Neural progenitor cell (in vitro differentiated cells): Measurements from ENCODE around the gene APOL3. TPM values are rescaled to one million over a fixed set of nuclear protein-coding genes. Genes with fewer than 3 reads are reported as not detected.
"Not testable (repeated sequence)": the region's sequence is repeated elsewhere in the genome, so short reads cannot be mapped to it uniquely, and the experiment has no call there.

ENCODE experiments used
- DNase-seq: peaks from one replicate; pipeline ENCODE4 v3.0.0-alpha.2; 2016; ENCODE audit warnings: low spot score
- H2AFZ ChIP-seq: fragments of 200-600 bp; sonication (generic); replicated peaks from 2 replicates; pipeline ENCODE4 v1.6.1; 2016; ENCODE audit warnings: antibody characterized with exemption
- H3F3A ChIP-seq: fragments of 200-600 bp; sonication (generic); 2 replicates; pipeline ENCODE4 v1.6.1; 2016; ENCODE audit warnings: antibody characterized with exemption, low read depth
- H3K27ac ChIP-seq: fragments of 200-600 bp; sonication (generic); 2 replicates; pipeline ENCODE4 v1.5.1; 2016; ENCODE audit warnings: mild to moderate bottlenecking
- H3K27me3 ChIP-seq: fragments of 200-600 bp; sonication (generic); 2 replicates; pipeline ENCODE4 v1.6.1; 2016; ENCODE audit warnings: mild to moderate bottlenecking, moderate library complexity
- H3K36me3 ChIP-seq: fragments of 200-600 bp; sonication (generic); 2 replicates; pipeline ENCODE4 v1.5.1; 2016
- H3K4me1 ChIP-seq: fragments of 200-600 bp; sonication (generic); 2 replicates; pipeline ENCODE4 v1.6.1; 2016; ENCODE audit warnings: mixed run types
- H3K4me2 ChIP-seq: fragments of 200-600 bp; sonication (generic); 2 replicates; pipeline ENCODE4 v1.6.1; 2016
- H3K4me3 ChIP-seq: fragments of 200-600 bp; sonication (generic); 2 replicates; pipeline ENCODE4 v1.5.1; 2016
- H3K79me2 ChIP-seq: fragments of 200-600 bp; sonication (generic); 2 replicates; pipeline ENCODE4 v1.6.1; 2016; ENCODE audit warnings: low read depth
- H3K9ac ChIP-seq: fragments of 200-600 bp; sonication (generic); 2 replicates; pipeline ENCODE4 v1.6.1; 2016
- H3K9me3 ChIP-seq: fragments of 200-600 bp; sonication (generic); 2 replicates; pipeline ENCODE4 v1.5.1; 2016; ENCODE audit warnings: low read depth
- H4K20me1 ChIP-seq: fragments of 200-600 bp; sonication (generic); 2 replicates; pipeline ENCODE4 v1.6.1; 2016; ENCODE audit warnings: low read depth
- H3K27ac Mint-ChIP-seq: 3 replicates; pipeline ENCODE4 v1.8.0; 2021; ENCODE audit warnings: mixed read lengths
- H3K27me3 Mint-ChIP-seq: 2 replicates; pipeline ENCODE4 v1.8.0; 2022; ENCODE audit warnings: low read depth, mild to moderate bottlenecking, inconsistent platforms, moderate library complexity, mixed read lengths; ENCODE audit not compliant: insufficient read depth
- H3K36me3 Mint-ChIP-seq: 3 replicates; pipeline ENCODE4 v1.8.0; 2021; ENCODE audit warnings: mixed read lengths
- H3K4me1 Mint-ChIP-seq: 3 replicates; pipeline ENCODE4 v1.8.0; 2021; ENCODE audit warnings: mixed read lengths
- H3K4me3 Mint-ChIP-seq: 3 replicates; pipeline ENCODE4 v1.8.0; 2021; ENCODE audit warnings: mild to moderate bottlenecking, moderate library complexity, mixed read lengths
- H3K9me3 Mint-ChIP-seq: 3 replicates; pipeline ENCODE4 v1.8.0; 2020; ENCODE audit warnings: mixed read lengths
- EZH2 ChIP-seq: fragments of 200-600 bp; sonication (generic); IDR thresholded peaks from 2 replicates; pipeline ENCODE4 v1.6.1; 2017; ENCODE audit warnings: antibody characterized with exemption, mild to moderate bottlenecking, moderate library complexity
- EZH2phosphoT487 ChIP-seq: fragments of 200-600 bp; sonication (generic); IDR thresholded peaks from 2 replicates; pipeline ENCODE4 v1.6.1; 2017; ENCODE audit warnings: antibody characterized with exemption
- total RNA-seq: library from RNA; depleted of rRNA; stranded (reverse); fragments of >200 nt; gene quantifications from 2 replicates; pipeline ENCODE4 v1.2.3, GENCODE V29; 2015; ENCODE audit warnings: low replicate concordance
- TF ChIP-seq, protein P1 (sequence below): fragments of 200-600 bp; sonication (generic); IDR thresholded peaks from 2 replicates; pipeline ENCODE4 v1.5.1; 2017; ENCODE audit warnings: antibody characterized with exemption, mild to moderate bottlenecking

APOL3 gene
- not detected in 2 replicates for total RNA-seq

GRCh38 chr22:36160499-36160942 is at the start of gene APOL3:
Gene APOL3, minus strand, starts transcription at chr22:36160755. Its CDS starts 11,700 bp downstream, at chr22:36149055.
- peaks cover 41% of the 10 kb centered on the region for H3K4me1 Mint-ChIP-seq
- Histone ChIP-seq H3K36me3 (no peaks in the 10 kb centered on the region), H3K79me2 (no peaks in the 10 kb centered on the region), H2AFZ (no peak within 1 kb of the TSS), H3K4me2 (no peak within 1 kb of the TSS), H3K9ac (no peak within 1 kb of the TSS), H3K4me3 (no peak within 1 kb of the TSS), H3K27me3 (no peaks in the 10 kb centered on the region), H3K27ac (no peak within 1 kb of the TSS), H3K4me1 (peaks cover 5% of the 10 kb centered on the region), H4K20me1 (no peaks in the 10 kb centered on the region), H3K9me3 (no peaks in the 10 kb centered on the region), H3F3A (no peaks in the 10 kb centered on the region)
- no peaks in the 10 kb centered on the region for H3K36me3 Mint-ChIP-seq
- no peak for DNase-seq
- TF ChIP-seq EZH2 (no peak), EZH2phosphoT487 (no peak)
- TF ChIP-seq, protein P1, sequence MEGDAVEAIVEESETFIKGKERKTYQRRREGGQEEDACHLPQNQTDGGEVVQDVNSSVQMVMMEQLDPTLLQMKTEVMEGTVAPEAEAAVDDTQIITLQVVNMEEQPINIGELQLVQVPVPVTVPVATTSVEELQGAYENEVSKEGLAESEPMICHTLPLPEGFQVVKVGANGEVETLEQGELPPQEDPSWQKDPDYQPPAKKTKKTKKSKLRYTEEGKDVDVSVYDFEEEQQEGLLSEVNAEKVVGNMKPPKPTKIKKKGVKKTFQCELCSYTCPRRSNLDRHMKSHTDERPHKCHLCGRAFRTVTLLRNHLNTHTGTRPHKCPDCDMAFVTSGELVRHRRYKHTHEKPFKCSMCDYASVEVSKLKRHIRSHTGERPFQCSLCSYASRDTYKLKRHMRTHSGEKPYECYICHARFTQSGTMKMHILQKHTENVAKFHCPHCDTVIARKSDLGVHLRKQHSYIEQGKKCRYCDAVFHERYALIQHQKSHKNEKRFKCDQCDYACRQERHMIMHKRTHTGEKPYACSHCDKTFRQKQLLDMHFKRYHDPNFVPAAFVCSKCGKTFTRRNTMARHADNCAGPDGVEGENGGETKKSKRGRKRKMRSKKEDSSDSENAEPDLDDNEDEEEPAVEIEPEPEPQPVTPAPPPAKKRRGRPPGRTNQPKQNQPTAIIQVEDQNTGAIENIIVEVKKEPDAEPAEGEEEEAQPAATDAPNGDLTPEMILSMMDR, result no peak
- no peaks in the 10 kb centered on the region for H3K9me3 Mint-ChIP-seq
- H3K4me3 Mint-ChIP-seq, result no peak within 1 kb of the TSS
- peak within 1 kb of the TSS; percentile 51 for H3K27ac Mint-ChIP-seq
- peaks cover 2% of the 10 kb centered on the region for H3K27me3 Mint-ChIP-seq

DNA sequence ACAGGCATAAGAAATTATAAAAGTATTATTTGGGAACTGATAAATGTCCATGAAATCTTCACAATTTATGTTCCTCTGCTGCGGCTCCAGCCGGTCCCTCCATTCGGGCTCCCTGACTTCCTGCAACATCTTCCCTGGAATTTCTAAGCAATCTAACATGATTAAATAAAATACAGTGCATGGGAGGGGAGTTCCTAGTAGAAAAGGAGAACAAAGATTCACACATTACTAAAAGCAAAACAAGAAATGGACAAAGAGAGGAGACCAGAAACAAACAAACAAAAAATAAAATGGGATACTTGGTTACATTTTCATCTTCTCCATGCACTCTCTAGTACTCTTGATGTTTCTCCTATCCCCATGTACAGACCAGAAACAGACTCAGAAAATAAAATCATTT is 49.7 kb upstream of the APOL3 start:
- Histone ChIP-seq H3K9me3 (no peaks in the 10 kb centered on the region), H3K4me2 (no peak overlapping the region), H3F3A (no peaks in the 10 kb centered on the region), H3K27me3 (no peaks in the 10 kb centered on the region), H3K79me2 (no peaks in the 10 kb centered on the region), H3K27ac (no peak overlapping the region), H3K4me3 (no peak overlapping the region), H3K4me1 (no peaks in the 10 kb centered on the region), H4K20me1 (no peaks in the 10 kb centered on the region), H3K36me3 (no peaks in the 10 kb centered on the region), H3K9ac (no peak overlapping the region), H2AFZ (no peak overlapping the region)
- Mint-ChIP-seq H3K36me3 (peaks cover 1% of the 10 kb centered on the region), H3K27ac (no peak overlapping the region), H3K4me1 (peaks cover 19% of the 10 kb centered on the region), H3K9me3 (peaks cover 18% of the 10 kb centered on the region), H3K4me3 (no peak overlapping the region), H3K27me3 (peaks cover 10% of the 10 kb centered on the region)
- TF ChIP-seq, protein P1, result no peak
- TF ChIP-seq EZH2, result no peak
- no peak for TF ChIP-seq EZH2phosphoT487
- DNase-seq, result no peak

DNA sequence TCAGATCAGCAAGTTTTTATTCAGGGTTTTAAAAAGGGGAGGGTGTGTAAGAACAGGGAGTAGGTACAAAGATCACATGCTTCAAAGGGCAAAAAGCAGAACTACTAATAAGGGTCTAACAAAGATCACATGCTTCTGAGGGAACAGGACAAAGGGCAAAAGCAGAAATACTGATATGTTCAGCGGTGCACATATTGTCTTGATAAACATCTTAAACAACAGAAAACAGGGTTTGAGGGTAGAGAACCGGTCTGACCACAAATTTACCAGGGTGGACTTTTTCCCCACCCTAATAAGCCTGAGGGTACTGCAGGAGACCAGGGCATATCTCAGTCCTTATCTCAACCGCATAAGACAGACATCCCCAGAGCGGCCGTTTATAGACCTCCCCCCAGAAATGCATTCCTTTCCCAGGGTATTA is 48.9 kb upstream of the APOL3 start:
- not testable (repeated sequence) for H3K27me3 ChIP-seq, H3K27ac ChIP-seq, H3K79me2 ChIP-seq, H3K36me3 Mint-ChIP-seq, H3K4me1 ChIP-seq, DNase-seq, H3F3A ChIP-seq, H3K36me3 ChIP-seq, H3K4me3 ChIP-seq, H3K9me3 ChIP-seq, H4K20me1 ChIP-seq, H2AFZ ChIP-seq, H3K4me2 ChIP-seq, H3K27ac Mint-ChIP-seq, H3K4me3 Mint-ChIP-seq, H3K9ac ChIP-seq
- Mint-ChIP-seq H3K27me3 (peaks cover 10% of the 10 kb centered on the region), H3K4me1 (peaks cover 24% of the 10 kb centered on the region), H3K9me3 (peaks cover 18% of the 10 kb centered on the region)

DNA sequence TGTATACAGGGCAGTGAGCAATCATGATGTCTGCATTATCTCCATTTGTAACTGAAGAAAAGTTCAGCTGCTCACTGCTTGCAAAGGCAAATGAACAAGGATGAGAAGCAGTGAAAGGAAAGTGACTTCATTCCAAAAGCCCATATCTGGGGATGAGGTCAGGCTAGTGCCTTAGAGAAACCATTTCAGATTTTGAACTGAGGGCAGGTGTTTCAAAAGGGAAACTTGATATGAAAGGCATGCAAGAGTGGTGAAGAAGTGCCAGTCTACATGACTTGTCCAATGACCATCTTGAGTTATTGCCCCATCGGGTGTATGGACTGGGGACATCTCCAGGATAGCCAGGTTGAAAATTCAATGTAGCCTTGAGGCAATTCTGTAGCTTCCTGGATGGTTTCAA is 48.4 kb upstream of the APOL3 start:
- H3F3A ChIP-seq, result no peaks in the 10 kb centered on the region
- H3K27ac Mint-ChIP-seq, result no peak overlapping the region
- H3K27ac ChIP-seq, result no peak overlapping the region
- no peaks in the 10 kb centered on the region for H3K36me3 ChIP-seq
- DNase-seq, result no peak
- peaks cover 27% of the 10 kb centered on the region for H3K4me1 Mint-ChIP-seq
- H3K9me3 Mint-ChIP-seq, result peaks cover 18% of the 10 kb centered on the region
- no peaks in the 10 kb centered on the region for H3K79me2 ChIP-seq
- H3K4me3 ChIP-seq, result no peak overlapping the region
- no peak overlapping the region for H3K4me2 ChIP-seq
- H3K9ac ChIP-seq, result no peak overlapping the region
- peaks cover 10% of the 10 kb centered on the region for H3K27me3 Mint-ChIP-seq
- TF ChIP-seq EZH2phosphoT487, result no peak
- no peak for TF ChIP-seq EZH2
- TF ChIP-seq, protein P1, result no peak
- no peak overlapping the region for H3K4me3 Mint-ChIP-seq
- peaks cover 1% of the 10 kb centered on the region for H3K36me3 Mint-ChIP-seq
- H4K20me1 ChIP-seq, result no peaks in the 10 kb centered on the region
- no peaks in the 10 kb centered on the region for H3K9me3 ChIP-seq
- no peaks in the 10 kb centered on the region for H3K27me3 ChIP-seq
- H3K4me1 ChIP-seq, result no peaks in the 10 kb centered on the region
- H2AFZ ChIP-seq, result no peak overlapping the region
